Measurements from ENCODE around the gene TMEM126B.
"Not testable (repeated sequence)": the region's sequence is repeated elsewhere in the genome, so short reads cannot be mapped to it uniquely, and the experiment has no call there.

Gene TMEM126B

GRCh38 chr11:85647078-85647477 lies 18.7 kb downstream of the TMEM126B start:
- in situ Hi-C loops (cut with MboI; ENCODE audit: low sequenced_read_pairs): no loop called here

GRCh38 chr11:85647604-85648299 lies 19.4 kb downstream of the TMEM126B start, which contains the start of gene TMEM126A:
TSS of gene TMEM126A (plus strand) at chr11:85647967. CDS start at chr11:85650256, 2,289 bp downstream.
- in situ Hi-C loops (cut with MboI; ENCODE audit: low sequenced_read_pairs): no loop called here

GRCh38 chr11:85651118-85651517 lies 22.7 kb downstream of the TMEM126B start:
- in situ Hi-C loops (cut with MboI; ENCODE audit: low sequenced_read_pairs): no loop called here

GRCh38 chr11:85652786-85653447 lies 24.5 kb downstream of the TMEM126B start:
- in situ Hi-C loops (cut with MboI; ENCODE audit: low sequenced_read_pairs): no loop called here

GRCh38 chr11:85654343-85654742 lies 25.9 kb downstream of the TMEM126B start:
- in situ Hi-C loops (cut with MboI; ENCODE audit: low sequenced_read_pairs): not testable (repeated sequence)

- in situ Hi-C loops (cut with MboI; ENCODE audit: low sequenced_read_pairs): no loop called here
Measured at GRCh38 chr11:85656777-85657176, 28.4 kb downstream of the TMEM126B start.

GRCh38 chr11:85658180-85658579 lies 29.8 kb downstream of the TMEM126B start:
- in situ Hi-C loops (cut with MboI; ENCODE audit: low sequenced_read_pairs): no loop called here

- in situ Hi-C loops (cut with MboI; ENCODE audit: low sequenced_read_pairs): no loop called here
Measured at GRCh38 chr11:85661972-85662664, 33.7 kb downstream of the TMEM126B start.

GRCh38 chr11:85663080-85663752 lies 34.8 kb downstream of the TMEM126B start:
- in situ Hi-C loops (cut with MboI; ENCODE audit: low sequenced_read_pairs): no loop called here

GRCh38 chr11:85663753-85664614 lies 35.6 kb downstream of the TMEM126B start:
- in situ Hi-C loops (cut with MboI; ENCODE audit: low sequenced_read_pairs): no loop called here

- in situ Hi-C loops (cut with MboI; ENCODE audit: low sequenced_read_pairs): no loop called here
Measured at GRCh38 chr11:85664615-85665481, 36.5 kb downstream of the TMEM126B start, which contains the start of gene CREBZF. TSS of gene CREBZF (minus strand) at chr11:85665129. CDS start at chr11:85664875, 254 bp downstream.

GRCh38 chr11:85665733-85666132 lies 37.3 kb downstream of the TMEM126B start:
- in situ Hi-C loops (cut with MboI; ENCODE audit: low sequenced_read_pairs): no loop called here

- in situ Hi-C loops (cut with MboI; ENCODE audit: low sequenced_read_pairs): no loop called here
Measured at GRCh38 chr11:85666687-85667086, 38.3 kb downstream of the TMEM126B start.

GRCh38 chr11:85668157-85668556 lies 39.8 kb downstream of the TMEM126B start:
- in situ Hi-C loops (cut with MboI; ENCODE audit: low sequenced_read_pairs): no loop called here

- in situ Hi-C loops (cut with MboI; ENCODE audit: low sequenced_read_pairs): not testable (repeated sequence)
Measured at GRCh38 chr11:85670949-85671663, 42.7 kb downstream of the TMEM126B start.

- in situ Hi-C loops (cut with MboI; ENCODE audit: low sequenced_read_pairs): no loop called here
Measured at GRCh38 chr11:85672105-85672902, 43.9 kb downstream of the TMEM126B start.

GRCh38 chr11:85673393-85673792 lies 45.0 kb downstream of the TMEM126B start:
- in situ Hi-C loops (cut with MboI; ENCODE audit: low sequenced_read_pairs): no loop called here

GRCh38 chr11:85679576-85679975 lies 51.2 kb downstream of the TMEM126B start:
- in situ Hi-C loops (cut with MboI; ENCODE audit: low sequenced_read_pairs): no loop called here

All from HL-60/S4 (cell line).